HepG2 (cell line): ENCODE measurements around the gene CCNB1. TPM values are rescaled to one million over a fixed set of nuclear protein-coding genes. Genes with fewer than 3 reads are reported as not detected.
A peak's percentile ranks its signal among the peaks of the same experiment; 100 is the strongest.

Experiments used
- CHD2 ChIP-seq: IDR thresholded peaks from 2 replicates; pipeline ENCODE4 v1.6.1; 2011; ENCODE audit warnings: low read depth, low read length, improper control_type of control experiment
- DNMT1 ChIP-seq: sonication (generic); formaldehyde crosslinking; IDR thresholded peaks from 2 replicates; pipeline ENCODE4 v1.5.1; 2020; ENCODE audit warnings: mild to moderate bottlenecking, missing genetic modification reagents
- HOXA7 ChIP-seq: sonication (generic); formaldehyde crosslinking; IDR thresholded peaks from 2 replicates; pipeline ENCODE4 v1.8.1; 2022; ENCODE audit warnings: mild to moderate bottlenecking, missing genetic modification reagents, moderate library complexity
- IRF1 ChIP-seq: sonication (generic); formaldehyde crosslinking; IDR thresholded peaks from 2 replicates; pipeline ENCODE4 v1.4.0; 2020; ENCODE audit warnings: low read depth, mild to moderate bottlenecking, missing genetic modification reagents
- LBX2 ChIP-seq: sonication (generic); formaldehyde crosslinking; IDR thresholded peaks from 2 replicates; pipeline ENCODE4 v1.5.0; 2020; ENCODE audit warnings: missing genetic modification reagents, mild to moderate bottlenecking, borderline replicate concordance
- MBNL3 ChIP-seq: fragments of 250-450 bp; sonication (Bioruptor Pico); conservative IDR thresholded peaks from 2 replicates; pipeline ENCODE4 v1.8.0; 2022; ENCODE audit warnings: mild to moderate bottlenecking, inconsistent platforms
- MED13 ChIP-seq: sonication (generic); formaldehyde crosslinking; IDR thresholded peaks from 2 replicates; pipeline ENCODE4 v1.5.0; 2020; ENCODE audit warnings: missing genetic modification reagents
- NBN ChIP-seq: fragments of 450-650 bp; conservative IDR thresholded peaks from 2 replicates; pipeline ENCODE4 v1.6.1; 2017
- NRL ChIP-seq: sonication (generic); formaldehyde crosslinking; IDR thresholded peaks from 2 replicates; pipeline ENCODE4 v1.5.0; 2020; ENCODE audit warnings: missing genetic modification reagents, mild to moderate bottlenecking, moderate library complexity, borderline replicate concordance
- RXRB ChIP-seq: IDR thresholded peaks from 2 replicates; pipeline ENCODE4 v1.6.1; 2016; ENCODE audit warnings: borderline replicate concordance, missing genetic modification reagents, missing compliant biosample characterization
- SNAPC4 ChIP-seq: sonication (generic); formaldehyde crosslinking; IDR thresholded peaks from 2 replicates; pipeline ENCODE4 v1.4.0; 2020; ENCODE audit warnings: mild to moderate bottlenecking, missing genetic modification reagents
- ZBTB21 ChIP-seq: sonication (generic); formaldehyde crosslinking; IDR thresholded peaks from 2 replicates; pipeline ENCODE4 v1.4.0; 2020; ENCODE audit warnings: missing genetic modification reagents
- ZBTB26 ChIP-seq: IDR thresholded peaks from 2 replicates; pipeline ENCODE4 v1.6.1; 2016; ENCODE audit warnings: missing compliant biosample characterization, missing genetic modification reagents, borderline replicate concordance
- ZBTB8A ChIP-seq: sonication (generic); formaldehyde crosslinking; IDR thresholded peaks from 2 replicates; pipeline ENCODE4 v1.4.0; 2020; ENCODE audit warnings: mild to moderate bottlenecking, low read depth, missing genetic modification reagents, borderline replicate concordance
- ZKSCAN5 ChIP-seq: sonication (generic); formaldehyde crosslinking; IDR thresholded peaks from 2 replicates; pipeline ENCODE4 v1.5.1; 2020; ENCODE audit warnings: mild to moderate bottlenecking, missing genetic modification reagents
- polyA plus RNA-seq, 8 experiments: library from polyadenylated mRNA; depleted of rRNA in 3 of 8; stranded (reverse) in 7 of 8; unstranded in 1 of 8; fragments of >200 nt; fragmentation: Illumina TruSeq in 4 of 8; extraction: Trizol in 4 of 8; gene quantifications; 2 replicates each; pipeline versions ENCODE4 v1.2.1 to v1.2.3, GENCODE V29; 2011 to 2016; ENCODE audit warnings: low read depth in 4 of 8, missing spikeins in 1 of 8, mixed read lengths in 1 of 8; ENCODE audit not compliant: insufficient read depth in 1 of 8
- total RNA-seq, 5 experiments: library from RNA; depleted of rRNA; stranded (reverse); fragments of >200 nt; fragmentation: Illumina TruSeq; extraction: Trizol; gene quantifications; 2 replicates each; pipeline ENCODE4 v1.2.3, GENCODE V29; 2016; ENCODE audit warnings: low read depth in 1 of 5
- TF ChIP-seq, protein P1 (sequence below), 2 experiments: sonication (generic) in 1 of 2; formaldehyde crosslinking in 1 of 2; IDR thresholded peaks; 2 replicates each; pipeline versions ENCODE4 v1.4.0 to v1.6.1; 2018 to 2020; ENCODE audit warnings: missing genetic modification reagents in 2 of 2, borderline replicate concordance in 1 of 2, low read depth in 1 of 2, mild to moderate bottlenecking in 1 of 2, missing biosample characterization in 1 of 2
- TF ChIP-seq, protein P2 (sequence below): sonication (generic); formaldehyde crosslinking; conservative IDR thresholded peaks from 2 replicates; pipeline ENCODE4 v1.4.0; 2020; ENCODE audit warnings: missing genetic modification reagents

Gene CCNB1
- total and polyA plus RNA-seq, 2 of the 13 experiments (the other 11 are each of a cell fraction or from before 2014, with no cell fraction given) = 82.3 to 316 TPM

DNA sequence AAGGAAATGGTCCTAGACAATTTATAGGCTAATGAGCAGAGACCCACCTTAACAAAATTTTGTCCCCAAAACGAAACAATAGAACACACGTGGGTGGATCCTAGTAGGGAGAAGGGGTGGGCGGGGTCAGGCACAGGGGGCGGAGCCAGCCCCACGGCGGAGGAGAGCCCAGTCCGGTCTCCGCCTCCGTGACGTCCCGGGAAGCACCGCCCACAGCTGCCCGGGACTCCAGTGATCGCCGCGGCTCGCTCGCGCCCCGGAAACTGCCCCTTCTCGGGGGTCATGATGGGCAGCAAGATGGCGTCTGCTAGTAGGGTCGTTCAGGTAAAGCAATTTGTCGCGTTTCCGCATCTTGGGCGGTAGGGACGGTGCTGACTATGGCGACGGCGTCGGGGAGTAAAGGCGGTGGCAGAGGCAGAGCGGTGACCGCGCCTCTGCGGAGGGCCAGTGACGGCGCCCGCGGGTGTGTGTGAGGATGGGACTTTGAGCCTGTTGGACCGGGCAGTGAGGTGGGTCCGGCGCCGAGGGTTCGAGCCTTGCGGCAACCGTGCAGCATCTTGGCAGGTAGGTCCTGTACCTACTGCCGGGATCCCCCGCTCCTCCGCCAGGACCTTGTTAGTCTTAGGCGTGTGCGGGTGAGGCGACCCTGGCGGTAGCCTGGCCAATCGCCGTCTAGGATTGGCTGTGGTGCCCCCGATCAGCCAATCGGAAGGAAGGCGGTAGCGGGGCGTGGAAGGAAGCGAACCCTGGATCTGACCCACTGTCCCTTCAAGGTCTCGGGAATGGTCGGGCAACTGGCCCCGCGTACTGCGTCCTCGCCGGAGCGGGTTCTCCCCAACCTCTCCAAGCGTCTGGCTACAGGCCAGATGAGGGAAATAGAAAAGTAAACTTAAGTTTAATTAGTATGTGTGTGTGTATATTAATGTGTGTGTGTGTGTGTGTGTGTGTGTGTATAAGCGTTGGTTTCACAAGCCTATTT is 50.9 kb downstream of the CCNB1 start (continued):
- TF ChIP-seq IRF1 = no peak; the same call in 1 of the 2 replicates
- peak; percentile 49 for TF ChIP-seq RXRB
- TF ChIP-seq, protein P1, sequence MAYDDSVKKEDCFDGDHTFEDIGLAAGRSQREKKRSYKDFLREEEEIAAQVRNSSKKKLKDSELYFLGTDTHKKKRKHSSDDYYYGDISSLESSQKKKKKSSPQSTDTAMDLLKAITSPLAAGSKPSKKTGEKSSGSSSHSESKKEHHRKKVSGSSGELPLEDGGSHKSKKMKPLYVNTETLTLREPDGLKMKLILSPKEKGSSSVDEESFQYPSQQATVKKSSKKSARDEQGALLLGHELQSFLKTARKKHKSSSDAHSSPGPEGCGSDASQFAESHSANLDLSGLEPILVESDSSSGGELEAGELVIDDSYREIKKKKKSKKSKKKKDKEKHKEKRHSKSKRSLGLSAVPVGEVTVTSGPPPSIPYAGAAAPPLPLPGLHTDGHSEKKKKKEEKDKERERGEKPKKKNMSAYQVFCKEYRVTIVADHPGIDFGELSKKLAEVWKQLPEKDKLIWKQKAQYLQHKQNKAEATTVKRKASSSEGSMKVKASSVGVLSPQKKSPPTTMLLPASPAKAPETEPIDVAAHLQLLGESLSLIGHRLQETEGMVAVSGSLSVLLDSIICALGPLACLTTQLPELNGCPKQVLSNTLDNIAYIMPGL (CRISPR knock-in tag; IDR thresholded peaks at IDR 0.05; ENCODE audit: borderline replicate concordance in 1 of 2, low read depth in 1 of 2) = peak; percentile 89 to 93
- TF ChIP-seq ZBTB21 (CRISPR knock-in tag) = no peak
- TF ChIP-seq ZKSCAN5 (CRISPR knock-in tag) = no peak
- no peak for TF ChIP-seq LBX2 (CRISPR knock-in tag)
- no peak for TF ChIP-seq NBN
- TF ChIP-seq SNAPC4 (CRISPR knock-in tag) = peak; percentile 81; the same call in 1 of the 2 replicates
- TF ChIP-seq DNMT1 (CRISPR knock-in tag) = no peak
- no peak for TF ChIP-seq MBNL3 (CRISPR knock-in tag)
- no peak; the same call in 1 of the 2 replicates for TF ChIP-seq CHD2
- TF ChIP-seq ZBTB8A (CRISPR knock-in tag) = no peak
- TF ChIP-seq, protein P2, sequence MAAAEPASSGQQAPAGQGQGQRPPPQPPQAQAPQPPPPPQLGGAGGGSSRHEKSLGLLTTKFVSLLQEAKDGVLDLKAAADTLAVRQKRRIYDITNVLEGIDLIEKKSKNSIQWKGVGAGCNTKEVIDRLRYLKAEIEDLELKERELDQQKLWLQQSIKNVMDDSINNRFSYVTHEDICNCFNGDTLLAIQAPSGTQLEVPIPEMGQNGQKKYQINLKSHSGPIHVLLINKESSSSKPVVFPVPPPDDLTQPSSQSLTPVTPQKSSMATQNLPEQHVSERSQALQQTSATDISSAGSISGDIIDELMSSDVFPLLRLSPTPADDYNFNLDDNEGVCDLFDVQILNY (CRISPR knock-in tag) = peak; percentile 67; the same call in 1 of the 2 replicates
- TF ChIP-seq HOXA7 (CRISPR knock-in tag) = no peak
- TF ChIP-seq NRL = peak; percentile 94
- TF ChIP-seq MED13 (CRISPR knock-in tag) = peak; percentile 45; the same call in 1 of the 2 replicates
- no peak; the same call in 1 of the 2 replicates for TF ChIP-seq ZBTB26
